GM19455 (cell line): Measurements from ENCODE around the gene OR10D3.
"Not testable (repeated sequence)": the region's sequence is repeated elsewhere in the genome, so short reads cannot be mapped to it uniquely, and the experiment has no call there.

Experiments
- ATAC-seq: cut with Tn5 transposase; IDR thresholded peaks from one replicate; pipeline ENCODE4 v1.9.1; 2021; ENCODE audit not compliant: unreplicated experiment

OR10D3 gene

DNA sequence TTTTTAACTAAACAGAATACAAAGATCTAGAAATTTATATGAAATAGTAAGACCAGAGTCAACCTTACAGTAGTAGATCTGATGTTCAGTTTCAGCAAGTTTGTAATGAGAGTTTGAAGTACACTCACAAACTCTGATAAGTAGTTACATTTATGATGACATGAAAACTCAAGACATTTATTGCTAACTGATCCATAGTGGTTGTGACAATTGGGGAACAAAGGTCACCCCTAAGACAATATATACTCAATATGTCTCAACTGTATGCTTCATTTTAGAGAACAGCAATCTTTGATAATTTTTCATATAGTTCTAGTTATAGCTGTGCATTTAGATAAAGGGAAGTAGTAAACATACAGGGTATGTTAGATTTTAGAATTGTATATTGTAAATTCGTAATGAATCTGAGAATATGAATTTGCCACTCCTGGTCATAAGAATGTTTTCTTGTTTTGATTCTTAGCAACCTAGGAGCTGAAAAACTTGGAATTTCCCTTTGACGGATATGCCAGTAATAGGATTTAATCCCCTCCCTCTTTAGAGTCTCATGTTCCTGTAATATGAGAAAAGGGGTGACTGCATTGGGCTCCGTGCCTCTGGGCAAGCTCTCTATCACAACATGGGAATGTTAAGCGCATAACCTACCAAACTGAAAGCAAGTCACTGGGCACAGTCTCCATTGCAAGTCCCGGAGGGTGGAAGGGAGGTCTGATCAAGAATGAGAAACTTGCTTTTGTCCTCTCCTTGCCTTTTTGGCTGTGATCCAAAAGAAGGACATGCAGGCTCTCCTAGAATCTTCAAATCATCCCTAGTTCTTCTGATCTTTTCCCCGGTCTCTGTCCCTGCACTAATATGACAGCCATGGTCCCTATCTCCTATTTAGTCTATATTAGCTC, 11.4 kb downstream of the OR10D3 start:
- no peak for ATAC-seq

DNA sequence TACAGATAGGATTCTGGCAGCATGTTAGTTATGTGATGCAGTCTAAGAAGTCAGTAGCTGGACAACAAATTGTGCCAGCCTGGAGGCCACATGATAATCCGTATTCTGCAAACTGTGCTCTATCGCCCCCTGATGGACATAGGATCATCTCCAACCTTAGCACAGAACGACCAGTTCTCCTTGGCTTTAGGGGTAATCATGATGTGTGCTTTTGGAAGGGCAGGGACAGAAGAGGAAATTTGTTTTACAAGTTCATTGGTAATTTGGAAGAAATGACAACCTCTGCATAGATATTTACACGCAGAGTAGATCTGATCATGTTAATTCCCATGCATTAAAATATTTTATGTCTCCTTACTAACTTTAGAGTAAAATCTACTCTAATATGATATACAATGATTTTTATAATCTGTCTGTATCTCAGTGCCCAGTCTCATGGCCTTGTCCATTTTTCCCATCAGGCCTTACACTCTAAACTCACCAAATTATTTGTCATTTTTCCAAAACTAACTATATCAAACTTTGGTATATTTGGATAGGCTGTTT, 12.1 kb downstream of the OR10D3 start:
- peak; percentile 83 for ATAC-seq

DNA sequence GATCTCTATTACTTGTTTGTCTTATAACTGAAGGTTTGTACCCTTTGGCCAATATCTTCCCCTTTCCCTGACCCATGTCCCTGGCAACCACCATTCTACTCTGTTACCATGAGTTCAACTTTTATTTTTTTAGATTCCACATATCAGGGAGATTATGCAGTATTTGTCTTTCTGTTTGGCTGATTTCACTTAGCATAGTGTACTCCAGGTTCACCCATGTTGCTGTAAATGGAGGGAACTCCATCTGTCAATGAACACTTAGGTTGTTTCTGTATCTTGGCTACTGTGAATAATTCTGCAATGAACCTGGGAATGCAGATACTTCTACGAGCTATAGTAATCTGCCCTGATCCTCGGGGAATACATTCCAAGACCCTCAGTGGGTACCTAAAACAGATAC, 14.9 kb downstream of the OR10D3 start:
- no peak for ATAC-seq

DNA sequence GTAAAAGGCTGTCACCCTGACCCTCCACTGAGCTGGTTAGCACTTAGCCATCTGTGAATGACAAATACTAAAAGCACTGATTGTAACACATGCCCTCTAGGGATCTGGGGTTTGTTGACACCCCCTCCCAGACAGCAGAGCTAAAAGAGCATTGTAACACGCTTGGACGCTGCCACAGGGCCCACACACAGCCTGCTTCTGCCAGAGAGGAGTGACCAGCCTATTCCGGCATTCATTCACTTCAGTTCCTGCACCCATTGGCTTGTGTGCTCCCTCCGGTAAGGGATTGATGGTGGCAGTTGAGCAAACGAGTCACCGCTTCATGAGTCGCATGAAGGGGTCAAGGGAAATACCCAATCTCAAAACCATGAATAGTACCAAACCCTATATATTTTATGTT, 15.8 kb downstream of the OR10D3 start:
- no peak for ATAC-seq

DNA sequence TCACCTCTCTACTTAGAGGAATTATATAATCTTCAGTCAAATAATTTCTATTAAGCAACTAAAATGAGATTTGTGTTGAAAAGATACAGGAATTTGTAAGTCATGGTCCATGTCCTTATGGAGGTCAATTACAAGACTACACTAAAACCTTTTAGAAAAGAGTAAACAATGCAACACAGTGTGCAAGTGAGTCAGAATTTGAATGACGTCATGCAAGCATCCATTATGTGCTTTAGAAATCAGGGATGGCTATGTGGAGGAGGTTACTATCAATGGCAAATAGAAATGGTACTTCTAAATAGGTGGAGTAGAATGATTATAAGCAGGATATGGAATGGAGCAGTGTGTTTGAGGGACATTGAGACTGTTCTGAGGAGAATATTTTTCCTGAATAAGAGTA, 16.6 kb downstream of the OR10D3 start:
- ATAC-seq, result no peak

DNA sequence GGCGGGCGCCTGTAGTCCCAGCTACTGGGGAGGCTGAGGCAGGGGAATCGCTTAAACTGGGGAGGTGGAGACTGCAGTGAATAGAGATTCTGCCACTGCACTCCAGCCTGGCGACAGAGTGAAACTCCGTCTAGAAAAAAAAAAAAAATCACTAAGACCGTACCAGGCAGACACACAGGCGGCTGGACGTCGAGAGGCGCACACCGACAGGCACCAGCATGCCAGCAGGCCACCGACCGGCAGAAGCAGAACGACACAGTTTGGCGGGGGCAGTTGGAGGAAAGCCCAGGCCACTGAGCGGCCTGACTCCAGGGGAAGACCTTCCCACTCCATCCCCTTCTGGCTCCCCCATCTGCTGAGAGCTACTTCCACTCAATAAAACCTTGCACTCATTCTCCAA, 17.5 kb downstream of the OR10D3 start:
- ATAC-seq, result no peak

DNA sequence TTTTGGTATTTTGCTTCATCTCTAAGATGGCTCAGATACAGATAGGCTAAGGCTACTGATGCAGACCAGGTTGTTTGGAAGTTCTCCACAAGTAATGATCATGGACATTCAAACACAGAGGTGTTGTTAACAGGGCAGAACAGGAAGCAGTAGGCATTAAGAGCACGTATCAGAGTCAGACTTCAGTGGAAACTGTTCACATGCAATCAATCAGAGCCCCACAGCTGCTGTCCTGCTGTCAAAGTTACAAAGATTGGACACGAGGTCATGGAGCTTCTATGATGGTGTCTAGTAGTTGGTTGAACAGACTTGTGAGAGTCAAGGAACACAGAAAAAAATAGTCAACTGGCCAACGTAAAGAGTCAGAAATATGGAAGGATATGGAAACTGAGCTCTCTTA, 19.8 kb downstream of the OR10D3 start:
- no peak for ATAC-seq

DNA sequence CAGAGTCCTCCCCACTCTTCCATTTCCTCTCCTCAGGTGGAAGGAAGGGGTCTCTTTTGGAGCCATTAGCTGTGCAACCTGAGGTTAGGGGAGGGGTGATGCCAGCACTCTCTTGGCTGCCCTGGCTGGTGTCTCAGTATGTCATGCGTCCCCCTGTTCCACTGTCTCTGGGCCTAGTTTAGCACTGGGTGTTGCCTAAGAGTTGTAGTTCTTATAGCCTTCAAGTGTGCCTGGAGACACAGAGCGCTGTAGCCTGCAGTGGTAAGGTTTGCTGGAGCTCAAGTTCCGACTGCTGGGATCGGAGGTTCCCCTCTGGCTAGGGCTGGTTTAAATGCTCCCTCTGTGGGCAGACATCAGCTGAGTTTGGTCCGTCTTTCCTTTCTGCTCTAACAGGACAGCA, 20.9 kb downstream of the OR10D3 start:
- no peak for ATAC-seq

DNA sequence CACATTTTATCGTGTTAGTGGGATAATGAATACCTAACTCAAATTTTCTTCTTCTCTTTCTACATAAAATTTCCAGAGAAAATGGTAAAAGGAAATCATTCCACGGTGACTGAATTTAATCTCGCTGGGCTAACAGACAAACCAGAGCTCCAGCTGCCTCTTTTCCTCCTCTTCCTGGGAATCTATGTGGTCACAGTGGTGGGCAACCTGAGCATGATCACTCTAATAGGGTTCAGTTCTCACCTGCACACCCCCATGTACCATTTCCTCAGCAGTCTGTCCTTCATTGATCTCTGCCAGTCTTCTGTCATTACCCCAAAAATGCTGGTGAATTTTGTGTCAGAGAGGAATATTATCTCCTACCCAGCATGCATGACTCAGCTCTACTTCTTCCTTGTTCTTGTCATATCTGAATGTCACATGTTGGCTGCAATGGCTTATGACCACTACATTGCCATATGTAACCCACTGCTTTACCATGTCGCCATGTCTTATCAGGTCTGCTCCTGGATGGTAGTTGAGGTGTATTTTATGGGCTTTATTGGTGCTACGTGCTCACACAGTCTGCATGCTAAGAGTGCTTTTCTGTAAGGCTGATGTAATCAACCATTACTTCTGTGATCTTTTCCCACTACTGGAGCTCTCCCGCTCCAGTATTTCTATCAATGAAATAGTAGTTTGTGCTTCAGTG, 24.1 kb downstream of the OR10D3 start:
- ATAC-seq, result no peak

DNA sequence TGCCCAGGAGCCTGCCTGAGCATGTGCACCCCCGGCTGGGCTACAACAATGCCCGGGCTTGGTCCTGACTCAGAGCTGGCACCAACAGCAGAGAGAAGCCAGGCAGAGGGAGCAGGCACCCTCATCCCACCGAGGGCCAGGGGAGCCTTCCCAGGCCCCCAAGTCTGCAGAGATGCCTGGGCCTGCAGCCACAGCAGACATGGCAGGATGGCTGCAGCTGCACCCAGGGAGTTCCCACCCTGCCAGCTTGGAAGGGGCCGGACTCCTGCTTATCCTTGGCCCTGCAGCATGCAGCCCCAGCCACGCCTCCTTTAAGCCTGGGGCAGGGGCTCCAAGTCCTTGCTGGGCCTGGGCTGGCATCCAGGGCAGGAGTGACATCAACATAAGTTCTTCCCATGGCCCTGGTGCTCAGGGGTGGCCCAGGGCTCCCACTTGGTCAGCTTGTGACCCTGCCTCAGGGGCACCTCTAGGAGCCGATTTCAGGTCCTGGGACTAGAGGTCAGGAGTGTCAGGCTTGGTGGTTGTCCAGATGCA, 26.7 kb downstream of the OR10D3 start:
- ATAC-seq, result no peak

DNA sequence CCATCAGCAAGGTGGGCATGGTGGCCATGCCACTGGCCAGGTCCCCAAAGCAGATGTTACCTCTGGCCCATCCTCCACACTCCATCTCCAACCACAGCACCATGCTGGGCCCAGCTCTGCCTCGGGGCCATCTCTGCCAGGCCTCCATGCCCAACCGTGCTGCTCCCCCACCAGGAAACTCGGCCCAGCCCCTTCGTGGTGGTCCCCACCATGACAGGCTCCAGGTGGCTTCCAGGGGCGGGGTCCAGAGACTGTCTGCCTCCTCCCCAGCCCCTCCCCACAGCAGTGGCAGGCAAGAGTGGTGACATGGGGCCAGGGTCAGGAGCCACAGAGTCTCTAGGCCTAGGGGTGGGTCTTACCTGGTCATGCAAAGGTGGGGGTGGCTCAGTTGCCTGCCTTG, 27.3 kb downstream of the OR10D3 start:
- ATAC-seq, result no peak

DNA sequence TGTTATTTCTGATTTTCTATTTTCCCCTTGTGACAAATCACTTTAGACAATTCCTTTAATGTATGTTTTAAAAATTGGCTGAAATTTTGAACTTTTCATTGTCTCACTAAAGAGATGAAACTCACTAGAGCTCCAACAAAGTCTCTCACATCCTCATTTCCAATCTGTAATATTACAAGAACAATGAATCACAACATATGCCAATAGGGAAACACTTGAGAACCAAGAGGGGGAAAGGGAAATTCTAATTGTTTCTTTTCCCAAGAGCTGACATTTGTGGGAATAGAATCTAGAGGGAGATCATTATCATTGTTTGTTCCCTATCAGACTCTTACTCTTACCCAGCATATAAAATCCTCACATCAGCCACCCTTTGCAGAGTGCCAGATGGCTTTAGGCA, 28.2 kb downstream of the OR10D3 start:
- ATAC-seq, result no peak

DNA sequence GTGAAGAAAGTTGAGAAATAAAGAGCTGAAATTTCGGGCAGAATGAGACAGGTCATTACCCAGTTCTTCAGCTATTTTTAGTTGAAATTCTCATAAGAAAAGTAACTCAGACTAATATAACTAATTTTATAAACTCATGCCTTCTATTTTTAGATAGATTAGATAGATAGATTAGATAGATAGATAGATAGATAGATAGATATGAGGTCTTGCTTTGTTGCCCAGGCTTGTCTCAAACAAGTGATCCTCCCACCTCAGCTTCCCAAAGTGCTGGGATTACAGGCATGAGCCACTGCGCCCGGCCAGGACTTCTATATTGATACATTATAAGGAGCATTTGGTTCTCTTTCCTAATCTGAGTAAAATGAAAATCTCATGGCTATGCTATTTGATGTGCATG, 30.9 kb downstream of the OR10D3 start:
- no peak for ATAC-seq

DNA sequence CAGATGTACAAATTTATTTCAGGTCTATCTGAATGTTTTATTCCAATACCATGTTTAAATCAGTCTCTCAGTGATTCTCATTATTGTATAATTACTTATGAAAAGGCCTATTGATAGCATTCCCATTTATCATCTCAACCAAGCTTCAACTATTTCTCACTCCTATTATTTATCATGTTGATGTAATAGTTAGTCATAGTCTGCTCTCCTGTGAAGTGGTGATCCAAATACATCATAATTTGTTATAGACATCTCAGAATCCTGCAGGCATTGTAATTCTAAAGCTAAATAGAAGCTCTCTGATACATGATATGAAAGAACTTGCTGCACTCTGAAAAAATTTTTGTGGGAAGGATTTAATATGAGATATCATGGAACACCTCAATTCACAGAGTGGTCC, 36.0 kb downstream of the OR10D3 start:
- ATAC-seq, result no peak

DNA sequence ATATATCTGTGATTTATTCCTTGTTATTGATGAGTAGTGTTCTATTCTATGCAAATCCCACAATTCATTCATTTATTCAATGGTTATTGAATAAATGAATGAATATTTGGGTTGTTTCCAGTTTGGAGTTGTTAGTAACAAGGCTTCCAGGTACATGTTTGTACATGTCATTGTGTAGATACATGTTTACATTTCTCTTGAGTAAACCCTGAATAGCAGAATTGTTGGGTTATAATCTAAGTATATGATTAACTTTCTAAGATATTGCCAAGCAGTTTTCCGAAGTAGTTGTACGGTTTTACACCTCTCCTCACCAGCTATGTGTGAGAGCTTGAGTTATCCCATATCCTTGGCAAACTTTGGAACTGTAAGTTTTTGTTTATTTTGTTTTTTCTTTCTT, 39.3 kb downstream of the OR10D3 start:
- ATAC-seq, result no peak

DNA sequence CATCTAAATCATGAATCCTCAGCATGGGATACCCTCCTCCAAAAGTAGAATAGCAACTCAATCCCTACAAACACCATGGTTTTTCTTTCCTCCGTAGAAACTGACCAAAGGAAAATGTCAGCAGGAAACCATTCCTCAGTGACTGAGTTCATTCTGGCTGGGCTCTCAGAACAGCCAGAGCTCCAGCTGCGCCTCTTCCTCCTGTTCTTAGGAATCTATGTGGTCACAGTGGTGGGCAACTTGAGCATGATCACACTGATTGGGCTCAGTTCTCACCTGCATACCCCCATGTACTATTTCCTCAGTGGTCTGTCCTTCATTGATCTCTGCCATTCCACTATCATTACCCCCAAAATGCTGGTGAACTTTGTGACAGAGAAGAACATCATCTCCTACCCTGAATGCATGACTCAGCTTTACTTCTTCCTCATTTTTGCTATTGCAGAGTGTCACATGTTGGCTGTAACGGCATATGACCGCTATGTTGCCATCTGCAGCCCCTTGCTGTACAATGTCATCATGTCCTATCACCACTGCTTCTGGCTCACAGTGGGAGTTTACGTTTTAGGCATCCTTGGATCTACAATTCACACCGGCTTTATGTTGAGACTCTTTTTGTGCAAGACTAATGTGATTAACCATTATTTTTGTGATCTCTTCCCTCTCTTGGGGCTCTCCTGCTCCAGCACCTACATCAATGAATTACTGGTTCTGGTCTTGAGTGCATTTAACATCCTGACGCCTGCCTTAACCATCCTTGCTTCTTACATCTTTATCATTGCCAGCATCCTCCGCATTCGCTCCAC, 41.7 kb downstream of the OR10D3 start:
- ATAC-seq, result not testable (repeated sequence)

DNA sequence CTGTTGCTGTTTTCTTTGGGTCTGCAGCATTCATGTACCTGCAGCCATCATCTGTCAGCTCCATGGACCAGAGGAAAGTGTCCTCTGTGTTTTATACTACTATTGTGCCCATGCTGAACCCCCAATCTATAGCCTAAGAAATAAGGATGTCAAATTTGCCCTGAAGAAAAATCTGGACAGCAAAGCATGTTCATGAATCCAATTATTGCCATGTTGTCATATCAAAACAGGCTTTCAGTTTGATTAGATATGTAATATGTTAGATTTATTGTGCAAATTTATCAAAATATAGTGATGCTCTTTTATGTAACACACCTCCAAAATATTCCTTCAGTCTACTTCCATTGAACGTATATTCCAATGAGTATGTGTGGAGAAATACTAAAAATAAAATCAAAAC, 42.3 kb downstream of the OR10D3 start:
- no peak for ATAC-seq

DNA sequence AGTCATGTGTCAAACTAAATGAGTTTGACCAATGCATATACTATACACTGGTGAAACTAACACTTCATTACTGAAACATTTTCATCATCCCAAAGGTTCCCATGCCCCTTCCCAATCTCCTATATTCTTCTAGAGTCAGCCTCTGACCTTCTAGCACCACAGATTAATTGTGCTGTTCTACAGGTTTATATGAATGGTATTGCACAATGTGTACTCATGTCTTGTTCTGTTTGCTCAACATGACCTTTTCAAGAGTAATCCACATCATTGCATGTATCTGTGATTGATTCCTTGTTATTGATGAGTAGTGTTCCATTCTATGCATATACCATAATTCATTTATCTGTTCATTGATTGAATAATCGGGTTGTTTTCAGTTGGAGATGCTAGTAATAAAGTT, 50.2 kb downstream of the OR10D3 start:
- ATAC-seq, result no peak
